SK-N-MC (cell line): ENCODE data around the gene PAGR1.

Experiments
- EZH2 ChIP-seq: fragments of 200-600 bp; sonication (generic); IDR thresholded peaks from one replicate; pipeline ENCODE4 v1.6.1; 2017; ENCODE audit warnings: antibody characterized with exemption
- POLR2AphosphoS5 ChIP-seq: IDR thresholded peaks from 2 replicates; pipeline ENCODE4 v1.6.1; 2012; ENCODE audit warnings: mild to moderate bottlenecking, low read depth, low read length, borderline replicate concordance

- TF ChIP-seq EZH2 (no peak), POLR2AphosphoS5 (no peak)
Observed at GRCh38 chr16:29789775-29790182, 26.2 kb upstream of the PAGR1 start.
